NOMO-1 treated with dmso at 0.1 percent for 144 hours (cell line): ENCODE results near the gene GRB10.
A peak's percentile ranks its signal among the peaks of the same experiment; 100 is the strongest.

Source experiments
- DNase-seq: peaks from one replicate; lab custom pipeline; 2025; ENCODE audit not compliant: unreplicated experiment; lab: John Stamatoyannopoulos, UW

GRB10 gene

DNA sequence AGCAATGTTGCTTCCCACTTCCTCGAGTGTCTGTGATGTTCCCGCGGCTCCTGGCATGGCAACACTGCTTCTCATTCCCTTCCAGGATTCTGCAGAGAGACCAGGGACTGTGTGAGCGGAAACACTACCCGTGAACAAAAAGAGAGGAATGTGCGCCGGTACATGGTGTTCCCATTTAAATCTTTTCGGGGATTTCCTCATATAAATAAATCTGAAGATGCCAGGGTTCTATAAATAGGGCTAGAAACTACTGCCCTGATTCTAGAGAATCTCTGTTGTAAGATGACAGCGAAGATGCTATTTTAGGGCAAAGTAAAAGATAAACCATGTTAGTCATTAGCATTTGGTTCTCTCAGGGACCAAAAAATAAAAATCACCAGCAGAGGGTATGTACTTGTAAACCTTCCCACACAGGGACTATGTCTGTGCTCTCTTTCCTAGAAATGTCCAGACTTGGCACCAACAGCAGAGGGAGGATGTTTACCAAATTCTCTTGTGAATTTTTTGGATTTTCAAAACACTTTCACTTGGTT lies 125.3 kb downstream of the GRB10 start:
- no peak for DNase-seq

DNA sequence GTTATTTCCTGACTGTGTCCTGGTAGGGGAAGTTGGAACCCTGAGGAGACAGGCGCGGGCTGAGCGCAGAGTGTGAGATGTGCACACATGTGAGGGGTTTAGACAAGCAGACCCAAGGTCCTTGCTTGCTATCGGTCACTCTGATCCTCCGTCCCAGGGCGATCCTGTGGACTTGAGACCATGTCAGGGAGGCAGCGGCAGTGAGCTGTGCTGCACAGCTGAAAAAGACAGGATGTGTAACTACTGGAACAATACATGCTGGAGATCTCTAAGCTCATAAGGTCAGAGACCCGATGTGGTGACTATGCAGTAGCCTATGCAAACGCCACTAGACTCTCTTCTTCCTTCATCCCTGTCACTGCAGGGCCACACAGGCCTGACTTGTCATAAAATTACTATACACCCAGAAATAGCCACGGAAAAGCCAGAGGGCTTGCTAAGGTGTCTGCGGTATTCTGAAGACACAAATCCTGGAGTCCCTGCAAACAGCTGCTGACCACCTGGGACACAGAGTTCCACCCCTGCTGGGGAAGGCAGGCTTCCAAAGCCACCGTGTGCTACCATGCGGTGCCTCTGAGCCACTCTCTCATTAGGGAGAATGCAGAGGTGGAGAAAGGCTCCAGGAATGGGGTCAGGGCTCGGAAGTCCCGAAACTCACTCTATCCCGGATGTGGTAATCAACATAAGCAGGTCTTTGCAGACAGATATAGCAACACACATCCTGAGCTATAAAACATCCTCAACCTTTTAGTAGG lies 126.4 kb downstream of the GRB10 start:
- DNase-seq, result no peak

DNA sequence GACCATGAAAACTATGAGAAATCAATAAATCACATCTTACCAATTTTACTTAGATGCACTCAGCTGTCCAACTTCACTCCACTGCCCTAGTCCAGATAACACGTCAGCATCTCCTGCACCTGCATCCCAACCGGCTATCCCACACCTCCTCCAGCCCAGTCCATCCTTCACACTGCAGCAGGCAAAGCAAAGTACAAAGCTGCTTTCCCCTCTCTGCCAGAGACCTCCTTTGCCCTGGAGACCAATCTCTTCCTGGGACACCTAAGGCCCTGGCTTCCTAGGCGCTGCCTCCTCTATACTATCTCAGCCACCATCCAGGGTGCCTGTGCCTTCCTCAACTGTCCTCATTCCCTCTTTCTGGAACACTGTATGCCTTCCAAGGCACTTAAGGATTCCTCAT lies 127.2 kb downstream of the GRB10 start:
- no peak for DNase-seq

DNA sequence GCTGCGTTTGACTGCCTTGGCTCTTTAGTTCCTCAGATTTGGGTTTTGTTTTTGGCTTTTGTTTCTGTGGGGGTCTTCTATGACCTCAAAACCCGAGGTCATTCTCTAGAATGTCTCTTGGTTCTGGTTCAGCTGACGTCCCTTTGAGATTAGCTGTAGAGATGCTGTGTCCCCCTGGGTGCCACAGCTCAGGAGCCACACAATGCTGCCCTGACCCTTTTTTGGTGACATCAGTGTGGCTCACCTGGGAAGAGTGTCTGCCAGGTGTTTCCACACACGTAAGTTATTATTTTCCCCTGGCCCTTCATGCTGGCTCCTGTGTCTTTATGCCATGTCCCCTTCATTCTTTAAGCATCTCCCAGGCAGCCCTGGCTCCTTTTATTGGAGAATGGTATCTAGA lies 127.7 kb downstream of the GRB10 start:
- DNase-seq, result no peak

DNA sequence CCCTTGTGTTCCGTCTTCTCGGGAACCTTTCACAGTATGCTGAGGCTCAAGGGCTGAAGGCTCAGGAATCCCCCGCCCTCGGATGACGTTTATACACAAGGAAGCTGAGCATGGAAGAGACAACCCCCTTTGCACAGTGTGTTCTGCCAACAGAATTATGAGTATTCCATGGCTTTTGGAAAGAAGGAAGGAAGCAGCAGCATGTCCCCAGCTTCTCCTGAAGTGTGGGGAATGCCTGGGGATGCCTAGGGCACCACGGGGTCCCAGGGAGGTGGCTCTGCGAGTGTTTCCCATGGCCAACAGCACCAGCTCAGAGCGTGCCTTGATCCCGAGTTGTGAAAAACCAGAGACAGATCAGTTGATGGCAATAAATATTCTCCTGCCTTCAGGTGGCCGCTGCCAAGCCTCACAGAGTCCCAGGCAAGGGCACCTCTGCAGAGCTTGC lies 128.7 kb downstream of the GRB10 start:
- DNase-seq, result no peak

DNA sequence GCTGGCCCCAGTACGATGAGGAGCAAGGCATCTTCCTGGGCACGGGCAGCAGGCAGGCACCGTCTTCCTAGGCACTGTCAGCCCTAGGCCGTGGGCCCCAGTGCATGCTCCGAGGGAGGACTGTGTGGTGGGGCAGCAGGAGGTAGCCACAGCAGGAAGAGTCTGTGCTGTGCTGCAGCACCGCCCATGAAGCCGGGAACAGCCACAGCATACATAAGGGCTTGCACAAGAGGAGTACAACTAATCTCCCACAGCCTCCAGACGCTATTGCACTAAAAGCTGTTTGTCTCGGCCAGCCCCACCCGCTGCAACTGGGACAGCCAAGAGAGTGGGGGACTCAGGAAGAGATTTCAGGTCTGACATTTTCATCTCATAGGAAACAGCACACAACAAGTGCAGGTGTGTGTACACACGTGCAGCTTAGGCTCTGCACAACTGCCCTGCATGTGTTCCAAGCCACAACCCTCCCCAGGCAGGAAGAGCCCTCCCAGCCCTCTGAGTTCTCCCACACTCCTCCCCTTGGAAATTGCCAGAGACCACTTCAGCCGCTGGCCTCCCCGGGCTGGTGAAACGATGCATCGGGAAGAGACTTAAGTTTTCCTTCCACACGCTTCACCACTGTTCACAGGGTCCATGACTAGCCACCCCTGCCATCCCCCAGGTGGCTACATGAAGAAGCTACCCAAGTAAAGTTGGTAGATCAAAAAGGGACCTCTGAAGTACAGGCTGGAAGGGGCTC lies 129.4 kb downstream of the GRB10 start:
- peak; percentile 46 for DNase-seq

DNA sequence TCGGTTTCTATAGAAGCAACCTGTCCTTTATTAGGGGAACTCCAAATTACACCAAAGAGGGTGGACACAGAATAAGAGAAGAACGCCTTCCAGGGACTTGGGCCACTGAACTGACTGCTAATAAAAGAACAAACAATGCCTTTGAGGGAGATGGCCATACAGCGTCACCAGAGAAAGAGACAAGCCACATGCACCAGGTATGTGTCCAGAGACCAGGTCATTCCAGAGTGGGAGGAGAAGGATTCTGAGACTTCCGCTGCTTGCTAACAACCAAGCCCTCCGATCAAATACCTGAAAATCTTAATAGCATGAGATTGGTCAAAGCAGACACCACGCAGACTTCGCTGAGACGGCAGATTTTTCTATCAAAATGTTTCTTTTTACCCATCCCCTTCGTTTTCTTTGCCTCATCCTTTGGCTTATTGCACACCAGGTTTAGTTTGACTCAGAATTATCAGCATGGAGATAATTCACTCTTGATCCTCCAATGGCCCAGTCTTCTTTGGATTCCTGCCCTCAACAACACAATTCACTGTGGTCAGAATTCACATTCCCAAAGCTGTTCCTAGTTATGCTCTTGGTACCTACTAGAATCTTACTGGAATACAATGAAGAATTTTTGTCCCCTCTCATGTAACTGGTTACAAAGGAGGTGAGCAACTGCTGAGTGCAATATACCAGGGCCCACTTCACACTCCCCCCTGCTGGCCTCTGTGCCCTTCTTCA lies 130.1 kb downstream of the GRB10 start:
- DNase-seq, result no peak

DNA sequence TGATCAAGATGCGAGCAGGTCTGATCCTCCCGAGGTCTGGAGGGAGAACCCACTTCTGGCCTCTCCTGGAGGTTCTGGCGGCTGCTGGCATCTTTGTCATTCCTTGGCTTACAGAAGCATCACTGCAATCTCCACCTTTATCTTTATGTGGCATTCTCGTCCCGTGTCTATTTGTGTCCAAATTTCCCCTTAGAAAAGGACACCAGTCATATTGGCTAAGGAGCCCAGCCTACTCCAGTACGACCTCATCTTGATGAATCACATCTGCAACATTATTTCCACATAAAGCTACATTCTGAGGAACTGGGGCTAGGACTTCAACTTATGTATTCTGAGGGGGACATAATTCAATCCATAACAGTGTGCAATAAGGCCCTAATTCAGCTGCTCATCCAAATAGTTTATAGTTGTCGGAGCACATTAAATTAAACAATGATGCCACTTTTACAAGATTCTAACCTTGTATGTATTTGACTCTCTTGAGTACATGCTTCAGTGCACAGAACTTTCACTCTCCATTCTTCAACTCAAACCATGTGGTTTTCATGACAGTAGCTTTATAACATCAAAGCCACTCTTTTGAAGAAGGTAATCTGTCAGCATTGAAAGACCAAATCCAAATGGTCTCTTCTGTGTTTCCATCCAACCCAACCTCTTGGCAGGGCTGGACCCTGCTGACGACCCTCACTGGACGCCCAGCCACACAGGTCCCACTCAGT lies 131.3 kb downstream of the GRB10 start:
- no peak for DNase-seq

DNA sequence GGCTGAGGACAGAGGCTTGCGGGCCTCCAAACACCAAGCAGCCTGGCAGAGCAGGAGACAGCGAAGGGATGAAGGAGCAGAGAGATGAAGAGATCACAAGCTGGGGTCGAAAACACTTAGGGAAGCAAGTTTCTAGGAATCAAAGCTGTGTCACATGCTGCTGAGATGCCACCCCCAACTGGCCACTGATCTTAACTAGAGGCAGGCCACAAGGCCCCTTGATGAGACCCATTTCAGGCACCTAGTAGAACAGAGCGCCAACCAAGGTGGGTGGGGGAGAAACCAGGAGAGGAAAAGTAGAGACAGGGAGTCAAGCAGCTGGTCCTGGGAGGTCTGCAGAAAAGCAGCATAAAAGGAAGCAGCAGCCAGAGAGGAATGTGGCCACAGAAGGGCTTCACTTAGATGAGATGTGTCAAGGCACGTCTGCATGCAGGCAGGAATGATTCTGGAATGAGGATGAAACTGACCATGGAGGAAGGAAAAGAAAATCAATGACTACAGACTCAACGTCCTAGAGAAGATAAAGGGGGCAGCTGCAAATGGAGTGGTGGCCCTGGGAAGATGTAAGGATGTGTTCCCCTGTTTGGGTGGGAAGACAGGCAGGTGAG lies 132.5 kb downstream of the GRB10 start:
- DNase-seq, result no peak

DNA sequence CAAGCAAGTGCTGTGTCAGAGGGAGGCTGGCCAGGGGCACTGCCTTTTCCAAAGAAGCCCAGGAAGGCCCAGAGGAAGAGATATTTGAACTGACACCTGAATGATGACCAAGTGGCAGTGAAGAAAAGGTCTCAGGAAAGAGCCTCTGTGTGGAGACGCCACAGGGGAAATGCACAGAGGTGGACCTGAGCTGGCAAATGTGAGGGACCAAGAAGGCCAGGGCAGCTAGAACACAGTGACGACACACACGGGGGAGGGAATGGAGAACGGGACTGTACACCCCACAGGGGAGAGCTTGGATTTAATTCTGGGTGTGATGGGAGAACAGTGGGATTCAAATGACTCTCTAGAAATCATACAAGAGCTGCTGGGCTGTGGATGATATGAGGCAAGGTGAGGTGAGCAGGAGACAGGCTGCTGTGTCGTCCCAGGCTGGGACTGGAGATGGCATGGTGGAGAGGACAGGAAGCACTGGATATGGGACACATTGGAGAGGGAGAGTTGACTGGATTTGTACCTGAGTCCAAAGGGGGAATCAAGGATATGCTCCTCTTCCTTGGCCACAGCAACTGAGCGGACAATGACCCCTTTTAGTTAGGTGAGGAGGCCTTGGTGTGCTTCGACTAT lies 133.3 kb downstream of the GRB10 start:
- DNase-seq, result no peak

DNA sequence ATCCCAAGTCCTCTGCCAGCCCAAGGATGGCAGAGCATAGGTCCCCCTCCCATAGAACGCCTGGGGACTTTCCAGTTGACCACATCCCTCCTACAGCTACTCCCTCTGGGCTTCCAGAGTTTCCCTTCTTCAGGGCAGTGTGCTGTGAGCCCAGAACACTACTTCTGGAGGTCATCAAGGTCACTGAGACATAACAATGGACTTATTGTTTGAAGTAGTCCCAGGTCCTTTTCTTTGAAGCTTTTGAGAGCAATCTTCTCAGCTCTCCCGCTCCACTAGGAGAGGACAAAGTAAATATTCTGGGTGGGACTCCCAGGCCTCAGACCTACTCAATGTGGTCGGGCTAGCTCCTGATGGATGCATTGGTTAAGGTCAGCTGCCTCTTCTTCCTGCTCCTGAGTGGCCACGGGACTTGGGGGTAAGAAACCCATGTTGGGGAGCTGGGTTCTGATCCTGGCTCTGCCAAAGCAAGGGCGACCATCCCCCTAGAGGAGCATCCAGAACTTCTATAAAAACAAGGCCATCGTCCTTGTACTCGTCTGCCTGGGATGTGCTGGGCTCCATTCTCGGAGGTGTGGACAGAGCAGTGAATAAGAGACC lies 134.0 kb downstream of the GRB10 start:
- DNase-seq, result no peak

DNA sequence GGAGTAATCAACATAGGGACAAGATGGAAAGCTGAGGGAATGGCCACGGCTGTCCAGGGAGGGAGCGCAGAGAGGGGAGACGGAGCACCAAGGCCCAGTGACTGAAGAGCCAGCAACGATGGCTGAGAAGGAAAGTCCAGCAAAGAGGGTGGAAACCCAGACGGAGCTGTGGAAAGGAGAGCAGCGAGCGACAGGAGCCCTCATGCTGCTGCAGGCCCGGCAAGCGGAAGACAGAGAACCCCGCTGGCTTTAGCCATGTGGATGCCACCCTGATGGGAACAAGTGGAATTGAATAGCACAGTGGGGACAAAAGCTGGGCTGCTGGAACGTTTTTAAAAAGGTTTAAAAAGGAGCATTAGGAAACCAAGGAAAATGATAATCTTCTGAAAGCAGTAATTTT lies 134.6 kb downstream of the GRB10 start:
- DNase-seq, result no peak

DNA sequence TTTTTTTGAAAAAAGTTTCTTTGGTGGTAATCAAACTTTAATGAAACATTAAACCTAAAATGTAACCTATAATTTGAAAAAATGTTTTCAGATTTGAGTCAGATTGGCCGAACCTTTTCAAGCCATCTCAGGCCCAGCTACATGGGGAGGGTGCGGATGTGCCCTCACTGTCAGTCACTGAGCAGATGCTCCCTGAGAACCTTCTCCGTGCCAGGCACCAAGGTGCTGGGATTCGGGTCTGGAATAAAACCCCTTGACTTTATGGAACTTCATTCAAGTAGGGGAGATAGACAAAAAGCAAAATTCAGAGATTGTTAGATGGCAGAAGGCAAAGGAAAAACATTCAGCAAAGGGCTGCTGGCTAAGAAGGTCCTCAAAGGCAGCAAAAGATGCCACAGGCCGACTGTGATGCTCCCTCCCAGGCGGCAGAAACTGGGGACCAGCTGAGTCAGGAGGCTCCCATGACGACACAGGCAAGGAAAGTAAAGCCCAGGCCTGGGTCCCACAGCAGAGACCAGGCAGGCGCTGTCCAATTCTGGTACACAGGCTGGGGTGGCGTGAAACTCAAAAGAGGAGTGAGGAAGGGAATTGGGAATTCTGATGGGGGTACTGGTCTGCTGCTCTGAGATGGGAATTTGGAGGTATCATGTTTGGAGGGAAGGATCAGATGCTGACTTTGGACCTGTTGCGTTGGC lies 135.3 kb downstream of the GRB10 start:
- DNase-seq, result no peak

DNA sequence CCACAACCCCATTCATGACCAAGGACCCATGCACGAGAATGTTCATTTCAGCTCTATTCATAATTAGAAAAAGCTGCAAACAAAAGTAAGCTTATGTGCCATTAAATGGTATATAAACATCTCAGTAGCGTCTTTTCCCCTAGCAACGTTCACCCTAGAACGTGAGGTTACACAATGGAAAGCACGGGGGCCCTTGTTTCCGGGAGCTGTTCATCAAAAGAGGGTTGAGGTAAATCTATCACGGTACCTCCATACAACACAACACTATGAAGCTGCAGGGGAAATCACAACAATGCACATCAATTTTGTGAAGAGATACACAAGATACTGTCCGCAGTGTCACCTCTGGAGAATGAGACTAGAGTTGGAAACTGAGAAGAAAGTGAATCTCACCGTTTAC lies 136.6 kb downstream of the GRB10 start:
- DNase-seq, result no peak

DNA sequence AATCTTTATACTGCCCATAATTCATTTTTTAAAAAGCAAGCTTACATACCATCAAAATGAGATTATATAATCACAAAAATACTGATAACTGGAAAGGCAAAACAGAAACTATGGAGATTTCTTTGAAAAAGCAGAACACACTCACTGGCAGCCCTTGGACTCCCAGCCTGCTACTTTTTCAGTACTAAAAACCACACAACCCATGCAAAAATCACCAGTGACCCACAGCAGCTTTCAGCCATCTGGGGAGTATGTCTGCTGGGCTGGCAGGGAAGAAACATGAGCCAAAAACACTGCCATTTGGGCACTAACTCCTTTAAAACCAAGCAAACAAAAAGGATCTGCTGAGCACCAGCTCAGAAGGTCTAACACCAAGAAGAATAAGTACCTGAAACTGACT lies 137.5 kb downstream of the GRB10 start:
- no peak for DNase-seq

DNA sequence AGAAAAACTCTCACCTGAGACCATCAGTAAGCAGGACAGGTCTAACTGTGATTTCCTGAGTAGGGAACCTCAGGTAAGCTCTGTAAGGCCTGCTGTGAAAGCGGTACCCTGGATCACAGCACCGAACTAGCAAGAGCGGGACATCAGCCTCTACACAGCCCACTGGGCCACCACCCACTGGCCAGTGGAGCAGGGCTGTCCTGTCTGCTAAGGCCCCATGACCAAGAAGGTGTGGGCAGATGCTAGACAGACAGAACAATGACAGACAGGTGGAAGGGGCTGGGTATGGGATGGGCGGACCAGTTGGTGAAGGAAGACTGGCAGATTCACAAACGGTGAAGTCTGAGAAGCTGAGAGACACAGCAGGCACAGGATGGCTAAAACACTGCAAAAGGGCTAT lies 138.1 kb downstream of the GRB10 start:
- no peak for DNase-seq

DNA sequence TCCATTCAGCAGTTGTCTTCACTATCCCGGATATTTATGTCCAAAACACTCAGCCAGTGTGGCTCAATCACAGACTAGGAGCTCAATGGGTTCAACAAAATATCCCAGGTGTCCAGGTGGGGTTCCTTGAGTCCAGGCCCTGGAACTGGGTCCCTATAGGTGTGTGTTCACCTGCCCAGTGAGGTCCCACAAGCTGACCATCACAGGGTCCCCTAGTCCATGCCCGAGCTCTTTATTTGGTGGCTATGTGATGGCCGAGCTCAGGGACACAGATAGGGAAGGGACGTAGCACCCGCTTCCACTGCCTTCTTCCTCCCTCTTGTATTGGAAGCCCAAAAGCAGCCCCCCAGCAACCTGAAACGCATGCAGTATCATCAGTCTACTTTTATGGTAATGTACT lies 138.6 kb downstream of the GRB10 start:
- DNase-seq, result no peak

DNA sequence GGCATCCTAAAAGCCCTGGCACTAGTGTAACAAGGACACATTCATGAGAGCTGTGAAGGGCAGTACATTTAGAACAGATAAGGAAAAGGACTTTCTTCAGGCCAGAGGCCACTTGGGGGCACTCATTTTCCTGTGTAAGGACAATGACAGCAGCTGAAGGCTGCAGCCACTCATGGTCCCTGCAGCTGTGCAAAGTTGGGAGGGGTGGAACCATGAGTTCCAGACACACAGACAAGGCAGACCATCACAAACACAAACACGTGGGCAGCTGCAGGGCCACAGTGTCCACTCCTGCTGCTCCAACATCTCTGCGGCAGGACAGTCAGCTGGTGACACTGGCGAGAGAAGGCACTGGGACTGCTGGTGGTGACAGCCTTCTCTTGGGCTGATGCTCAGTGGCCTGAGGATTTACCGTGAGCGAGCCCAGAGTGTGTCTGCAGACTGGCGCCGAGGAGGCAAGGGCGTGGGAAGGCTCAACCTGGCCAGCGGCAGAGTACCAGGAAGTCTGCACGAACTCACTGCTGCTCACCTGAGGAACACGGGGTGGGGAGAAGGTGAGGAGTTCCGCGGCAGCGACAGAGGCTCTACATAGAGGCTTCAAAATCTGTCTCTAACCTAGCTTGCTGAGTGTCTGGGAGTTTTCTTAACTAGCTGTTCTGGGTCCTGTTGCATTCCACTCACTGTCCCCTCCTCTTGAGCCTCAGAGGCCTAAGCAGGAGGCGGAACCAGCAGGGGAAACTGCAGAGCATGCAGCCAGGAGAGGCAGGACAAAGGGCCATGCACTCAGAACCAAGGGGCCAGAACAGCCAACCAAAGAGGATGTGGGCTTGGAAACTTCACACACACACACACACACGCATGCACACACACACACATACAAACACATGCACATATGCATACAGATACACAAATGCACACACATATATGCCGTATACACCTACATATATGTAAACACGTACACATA lies 141.0 kb downstream of the GRB10 start:
- no peak for DNase-seq
